Neuron (in vitro differentiated cells): ENCODE results near the gene GSTP1.
"Not testable (repeated sequence)": the region's sequence is repeated elsewhere in the genome, so short reads cannot be mapped to it uniquely, and the experiment has no call there.

Experiments used
- H2AFZ ChIP-seq: one replicate; pipeline ENCODE4 v1.6.1; 2013; ENCODE audit warnings: low read depth, mild to moderate bottlenecking, inconsistent platforms, low read length, moderate library complexity
- H3K27me3 ChIP-seq: one replicate; pipeline ENCODE4 v1.6.1; 2013; ENCODE audit warnings: low read length; ENCODE audit not compliant: insufficient read depth
- H3K36me3 ChIP-seq: one replicate; pipeline ENCODE4 v1.6.1; 2013; ENCODE audit warnings: low read length; ENCODE audit not compliant: insufficient read depth
- H3K4me1 ChIP-seq: one replicate; pipeline ENCODE4 v1.6.1; 2013; ENCODE audit warnings: low read length; ENCODE audit not compliant: insufficient read depth
- H3K4me3 ChIP-seq: 2 replicates; pipeline ENCODE4 v1.5.1; 2013; ENCODE audit warnings: mild to moderate bottlenecking, low read length, moderate library complexity
- H3K9me3 ChIP-seq: one replicate; pipeline ENCODE4 v1.6.1; 2013; ENCODE audit warnings: low read length

The GSTP1 gene

DNA sequence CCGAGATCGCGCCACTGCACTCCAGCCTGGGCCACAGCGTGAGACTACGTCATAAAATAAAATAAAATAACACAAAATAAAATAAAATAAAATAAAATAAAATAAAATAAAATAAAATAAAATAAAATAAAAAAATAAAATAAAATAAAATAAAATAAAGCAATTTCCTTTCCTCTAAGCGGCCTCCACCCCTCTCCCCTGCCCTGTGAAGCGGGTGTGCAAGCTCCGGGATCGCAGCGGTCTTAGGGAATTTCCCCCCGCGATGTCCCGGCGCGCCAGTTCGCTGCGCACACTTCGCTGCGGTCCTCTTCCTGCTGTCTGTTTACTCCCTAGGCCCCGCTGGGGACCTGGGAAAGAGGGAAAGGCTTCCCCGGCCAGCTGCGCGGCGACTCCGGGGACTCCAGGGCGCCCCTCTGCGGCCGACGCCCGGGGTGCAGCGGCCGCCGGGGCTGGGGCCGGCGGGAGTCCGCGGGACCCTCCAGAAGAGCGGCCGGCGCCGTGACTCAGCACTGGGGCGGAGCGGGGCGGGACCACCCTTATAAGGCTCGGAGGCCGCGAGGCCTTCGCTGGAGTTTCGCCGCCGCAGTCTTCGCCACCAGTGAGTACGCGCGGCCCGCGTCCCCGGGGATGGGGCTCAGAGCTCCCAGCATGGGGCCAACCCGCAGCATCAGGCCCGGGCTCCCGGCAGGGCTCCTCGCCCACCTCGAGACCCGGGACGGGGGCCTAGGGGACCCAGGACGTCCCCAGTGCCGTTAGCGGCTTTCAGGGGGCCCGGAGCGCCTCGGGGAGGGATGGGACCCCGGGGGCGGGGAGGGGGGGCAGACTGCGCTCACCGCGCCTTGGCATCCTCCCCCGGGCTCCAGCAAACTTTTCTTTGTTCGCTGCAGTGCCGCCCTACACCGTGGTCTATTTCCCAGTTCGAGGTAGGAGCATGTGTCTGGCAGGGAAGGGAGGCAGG lies at the start of gene GSTP1:
Gene GSTP1 (plus strand): TSS at position 566 of the 958 bp plus-strand sequence. CDS start 32 bp downstream, at position 598.
- Histone ChIP-seq H3K9me3 (no peaks in the 10 kb centered on the region), H2AFZ (peak within 1 kb of the TSS; percentile 43), H3K4me3 (peak within 1 kb of the TSS; percentile 83), H3K36me3 (peaks cover 25% of the 10 kb centered on the region), H3K27me3 (peaks cover 9% of the 10 kb centered on the region), H3K4me1 (peaks cover 33% of the 10 kb centered on the region)

- Histone ChIP-seq H3K9me3 (peaks cover 5% of the 10 kb centered on the region), H3K36me3 (no peaks in the 10 kb centered on the region), H2AFZ (no peak overlapping the region), H3K4me1 (no peaks in the 10 kb centered on the region), H3K4me3 (no peak overlapping the region), H3K27me3 (no peaks in the 10 kb centered on the region)
Observed at GRCh38 chr11:67534070-67534679, 49.4 kb upstream of the GSTP1 start.

DNA sequence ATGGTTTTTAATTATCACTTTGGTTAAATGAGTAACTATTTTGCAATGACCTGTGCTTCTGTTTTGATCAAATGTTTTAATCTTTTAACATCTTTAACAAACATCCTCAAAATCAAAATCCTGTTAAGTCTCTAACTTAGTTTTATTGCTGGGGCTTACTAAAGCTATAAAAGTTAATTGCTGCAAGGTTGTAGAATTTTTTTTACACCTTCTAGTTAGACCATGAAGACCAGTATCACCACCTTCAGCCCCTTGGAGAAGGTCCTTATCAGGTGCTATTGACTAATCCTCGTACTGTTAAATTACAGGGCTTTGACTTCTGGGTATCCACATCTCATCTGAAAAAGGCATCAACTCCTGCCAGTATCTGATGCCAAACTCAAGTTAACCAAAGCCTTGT lies 48.1 kb upstream of the GSTP1 start:
- Histone ChIP-seq H3K4me3 (no peak overlapping the region), H2AFZ (no peak overlapping the region)

DNA sequence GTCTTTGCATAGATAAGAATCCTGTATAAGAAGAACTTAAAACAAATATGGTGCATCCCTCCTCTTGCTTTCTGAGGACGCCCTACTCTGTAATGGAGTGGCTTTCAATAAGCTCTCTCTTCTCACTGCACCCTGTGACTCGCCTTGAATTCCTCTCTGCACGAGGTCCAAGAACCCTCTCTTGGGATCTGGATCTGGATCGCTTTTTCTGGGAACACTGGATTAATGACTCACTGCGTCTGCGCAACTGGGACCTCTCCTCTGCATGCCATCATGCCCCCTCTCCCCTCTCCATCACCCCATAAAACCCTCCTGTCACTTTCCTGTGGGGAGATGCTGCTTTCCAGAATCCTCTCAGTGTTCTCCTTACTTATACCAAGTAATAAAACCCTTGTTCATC lies 45.3 kb upstream of the GSTP1 start:
- Histone ChIP-seq H3K27me3 (no peaks in the 10 kb centered on the region), H3K4me1 (no peaks in the 10 kb centered on the region), H3K9me3 (peaks cover 4% of the 10 kb centered on the region), H3K36me3 (no peaks in the 10 kb centered on the region), H2AFZ (no peak overlapping the region), H3K4me3 (no peak overlapping the region)

More for the DNA sequence above, 48.1 kb upstream of the GSTP1 start:
- peaks cover 5% of the 10 kb centered on the region for H3K9me3 ChIP-seq
- H3K36me3 ChIP-seq = no peaks in the 10 kb centered on the region
- no peaks in the 10 kb centered on the region for H3K27me3 ChIP-seq
- H3K4me1 ChIP-seq = no peaks in the 10 kb centered on the region

- Histone ChIP-seq H3K4me1 (no peaks in the 10 kb centered on the region), H3K36me3 (no peaks in the 10 kb centered on the region), H3K4me3 (no peak overlapping the region), H2AFZ (no peak overlapping the region), H3K9me3 (no peaks in the 10 kb centered on the region), H3K27me3 (no peaks in the 10 kb centered on the region)
Observed at GRCh38 chr11:67538823-67539505, 44.6 kb upstream of the GSTP1 start.

- no peak overlapping the region for H2AFZ ChIP-seq
- no peaks in the 10 kb centered on the region for H3K4me1 ChIP-seq
- no peaks in the 10 kb centered on the region for H3K36me3 ChIP-seq
- H3K27me3 ChIP-seq = no peaks in the 10 kb centered on the region
- no peak overlapping the region for H3K4me3 ChIP-seq
- H3K9me3 ChIP-seq = no peaks in the 10 kb centered on the region
Observed at GRCh38 chr11:67539550-67539949, 44.1 kb upstream of the GSTP1 start.

DNA sequence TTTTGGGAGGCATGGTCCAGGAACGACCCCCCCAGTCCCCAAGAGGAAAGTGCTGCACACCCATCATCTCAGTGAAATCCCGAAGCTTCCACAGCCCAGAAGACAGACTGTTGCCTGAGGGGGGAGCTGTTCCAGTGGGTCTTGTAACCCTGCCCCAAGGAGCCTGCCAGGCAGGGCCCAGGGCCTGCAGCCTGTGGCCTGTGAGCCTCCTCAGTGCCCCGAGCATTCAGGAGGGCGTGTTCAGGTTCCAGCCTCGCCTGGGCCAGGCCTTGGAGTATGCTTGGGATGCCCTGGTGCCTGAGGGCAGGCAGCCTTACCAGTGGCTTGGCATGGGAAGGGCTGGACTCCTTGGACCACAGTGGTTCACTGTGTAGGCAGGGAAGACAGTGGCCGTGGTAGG lies 42.4 kb upstream of the GSTP1 start:
- Histone ChIP-seq H3K27me3 (peaks cover 4% of the 10 kb centered on the region), H3K9me3 (no peaks in the 10 kb centered on the region), H3K36me3 (no peaks in the 10 kb centered on the region), H2AFZ (no peak overlapping the region), H3K4me1 (no peaks in the 10 kb centered on the region), H3K4me3 (no peak overlapping the region)

GRCh38 chr11:67542169-67542568 lies 41.4 kb upstream of the GSTP1 start:
- Histone ChIP-seq H3K27me3 (peaks cover 4% of the 10 kb centered on the region), H3K4me1 (no peaks in the 10 kb centered on the region), H3K9me3 (no peaks in the 10 kb centered on the region), H2AFZ (no peak overlapping the region), H3K36me3 (no peaks in the 10 kb centered on the region), H3K4me3 (no peak overlapping the region)

- peaks cover 4% of the 10 kb centered on the region for H3K27me3 ChIP-seq
- no peaks in the 10 kb centered on the region for H3K4me1 ChIP-seq
- H3K36me3 ChIP-seq = no peaks in the 10 kb centered on the region
- no peak overlapping the region for H2AFZ ChIP-seq
- no peaks in the 10 kb centered on the region for H3K9me3 ChIP-seq
- H3K4me3 ChIP-seq = no peak overlapping the region
Observed at GRCh38 chr11:67542971-67543370, 40.6 kb upstream of the GSTP1 start.

- Histone ChIP-seq H3K27me3 (peaks cover 4% of the 10 kb centered on the region), H3K36me3 (no peaks in the 10 kb centered on the region), H3K4me1 (no peaks in the 10 kb centered on the region), H2AFZ (no peak overlapping the region), H3K4me3 (no peak overlapping the region), H3K9me3 (no peaks in the 10 kb centered on the region)
Observed at GRCh38 chr11:67543585-67543984, 40.0 kb upstream of the GSTP1 start.

DNA sequence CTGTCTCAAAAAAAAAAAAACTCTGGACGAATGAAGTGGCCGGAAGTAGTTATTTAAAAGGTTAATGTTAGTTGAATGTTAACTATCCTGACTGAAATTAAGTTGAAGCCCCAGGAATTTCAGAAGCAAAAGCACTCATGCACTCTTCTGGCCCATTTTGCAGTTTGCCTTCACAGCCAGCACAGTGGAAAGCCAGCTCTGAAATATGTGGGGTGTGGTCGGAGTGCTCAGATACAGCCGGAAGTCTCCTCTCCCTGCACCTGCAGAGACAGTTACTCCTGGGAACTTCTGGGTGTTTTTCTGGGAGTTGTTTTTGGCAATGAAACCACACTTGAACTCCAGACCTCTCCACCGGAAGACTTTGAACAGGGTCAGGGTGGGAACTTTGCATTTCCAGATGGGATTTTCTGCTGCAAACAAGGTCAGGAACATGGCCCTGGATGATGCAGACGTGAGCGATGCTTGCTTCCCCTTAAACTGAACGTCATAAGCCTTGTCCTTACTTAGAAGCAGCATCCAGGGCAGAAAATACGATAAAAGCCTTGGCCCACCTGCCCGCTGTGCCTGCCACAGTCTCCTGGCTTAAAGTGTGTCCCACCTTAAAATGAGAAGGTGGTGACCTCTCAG lies 38.9 kb upstream of the GSTP1 start:
- Histone ChIP-seq H3K4me3 (no peak overlapping the region), H3K27me3 (peaks cover 4% of the 10 kb centered on the region), H3K9me3 (no peaks in the 10 kb centered on the region), H2AFZ (no peak overlapping the region), H3K36me3 (no peaks in the 10 kb centered on the region), H3K4me1 (no peaks in the 10 kb centered on the region)

DNA sequence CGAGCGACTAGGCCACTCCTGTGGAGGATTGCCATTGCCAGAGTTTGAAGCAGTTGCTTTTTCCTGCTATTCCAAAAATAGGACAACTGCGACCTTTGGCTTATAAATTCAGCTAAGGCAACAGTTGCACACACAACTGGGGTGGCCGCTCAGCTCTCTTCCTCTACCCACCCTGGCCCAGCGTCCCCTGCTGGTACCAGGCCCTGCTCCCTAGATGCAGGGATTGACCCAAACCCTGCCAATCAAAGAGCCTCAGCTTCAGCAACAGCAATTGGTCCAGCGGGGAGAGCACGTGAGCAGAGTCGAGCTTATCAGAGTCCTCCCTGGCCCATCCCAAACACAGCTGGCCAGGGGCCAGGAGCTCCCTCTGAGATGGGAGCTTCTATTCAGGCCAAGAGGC lies 38.3 kb upstream of the GSTP1 start:
- no peak overlapping the region for H3K4me3 ChIP-seq
- no peak overlapping the region for H2AFZ ChIP-seq
- no peaks in the 10 kb centered on the region for H3K36me3 ChIP-seq
- no peaks in the 10 kb centered on the region for H3K4me1 ChIP-seq
- peaks cover 4% of the 10 kb centered on the region for H3K27me3 ChIP-seq
- H3K9me3 ChIP-seq = no peaks in the 10 kb centered on the region

GRCh38 chr11:67548112-67548511 lies 35.5 kb upstream of the GSTP1 start:
- H3K27me3 ChIP-seq, H3K9me3 ChIP-seq: not testable (repeated sequence)

More at GRCh38 chr11:67548112-67548511, 35.5 kb upstream of the GSTP1 start:
- H3K4me3 ChIP-seq, H3K36me3 ChIP-seq, H3K4me1 ChIP-seq, H2AFZ ChIP-seq: not testable (repeated sequence)
